GM23248 (cell line): ENCODE data around the gene GLB1L2.

Source experiments
- EZH2 ChIP-seq: fragments of 200-600 bp; sonication (generic); IDR thresholded peaks from 2 replicates; pipeline ENCODE4 v1.6.1; 2018; ENCODE audit warnings: antibody characterized with exemption, mild to moderate bottlenecking; ENCODE audit not compliant: insufficient read depth, poor library complexity, severe bottlenecking
- EZH2phosphoT487 ChIP-seq: fragments of 200-600 bp; sonication (generic); IDR thresholded peaks from 2 replicates; pipeline ENCODE4 v1.6.1; 2018; ENCODE audit warnings: antibody characterized with exemption, moderate library complexity, mild to moderate bottlenecking, low read depth; ENCODE audit not compliant: insufficient read depth

DNA sequence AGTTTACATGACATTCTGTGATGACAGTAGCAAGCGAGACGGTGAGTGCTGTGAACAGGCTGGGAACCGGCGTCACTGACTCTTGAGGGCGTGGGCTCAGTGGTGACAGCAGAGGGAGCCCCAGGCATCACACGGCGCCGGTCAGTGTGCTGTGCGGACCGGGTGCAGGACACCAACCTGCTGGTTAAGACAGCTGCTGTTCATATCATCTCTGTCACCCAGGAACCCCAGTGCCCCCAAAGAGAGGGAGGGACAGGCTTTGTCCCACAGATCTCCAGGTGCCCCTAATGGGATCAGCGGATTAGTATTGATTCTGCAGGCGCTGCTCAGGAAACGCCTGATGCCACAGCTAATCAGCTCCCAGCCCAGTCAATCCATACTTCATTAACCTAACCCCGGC is 61.9 kb downstream of the GLB1L2 start:
- TF ChIP-seq EZH2: no peak
- TF ChIP-seq EZH2phosphoT487: no peak
